Measurements from ENCODE around the gene ALDH1A1.

Gene ALDH1A1

GRCh38 chr9:72913382-72914009 is 39.4 kb downstream of the ALDH1A1 start:
- no peak for DNase-seq

GRCh38 chr9:72912476-72913381 is 40.1 kb downstream of the ALDH1A1 start:
- no peak for DNase-seq

GRCh38 chr9:72911816-72912215 is 41.0 kb downstream of the ALDH1A1 start:
- no peak for DNase-seq

GRCh38 chr9:72911247-72911775 is 41.5 kb downstream of the ALDH1A1 start:
- DNase-seq: no peak

GRCh38 chr9:72909428-72909827 is 43.4 kb downstream of the ALDH1A1 start:
- no peak for DNase-seq

GRCh38 chr9:72907421-72907820 is 45.4 kb downstream of the ALDH1A1 start:
- no peak for DNase-seq

GRCh38 chr9:72906810-72907209 is 46.0 kb downstream of the ALDH1A1 start:
- no peak for DNase-seq

GRCh38 chr9:72905514-72906480 is 47.1 kb downstream of the ALDH1A1 start:
- DNase-seq: no peak

GRCh38 chr9:72904267-72905093 is 48.4 kb downstream of the ALDH1A1 start:
- no peak for DNase-seq

- no peak for DNase-seq
Observed at GRCh38 chr9:72903103-72903502, 49.8 kb downstream of the ALDH1A1 start.

- no peak for DNase-seq
Observed at GRCh38 chr9:72902268-72902667, 50.6 kb downstream of the ALDH1A1 start.

- DNase-seq: no peak
Observed at GRCh38 chr9:72899734-72900477, 52.9 kb downstream of the ALDH1A1 start.

- DNase-seq: no peak
Observed at GRCh38 chr9:72898784-72899733, 53.8 kb downstream of the ALDH1A1 start.

- no peak for DNase-seq
Observed at GRCh38 chr9:72898360-72898759, 54.5 kb downstream of the ALDH1A1 start.

GRCh38 chr9:72897069-72897649 is 55.7 kb downstream of the ALDH1A1 start:
- no peak for DNase-seq

GRCh38 chr9:72896439-72896838 is 56.4 kb downstream of the ALDH1A1 start:
- no peak for DNase-seq

GRCh38 chr9:72895122-72895521 is 57.7 kb downstream of the ALDH1A1 start:
- DNase-seq: no peak

GRCh38 chr9:72894342-72894741 is 58.5 kb downstream of the ALDH1A1 start:
- DNase-seq: no peak

GRCh38 chr9:72893437-72893836 is 59.4 kb downstream of the ALDH1A1 start:
- no peak for DNase-seq
